Keratinocyte (primary cell): Measurements from ENCODE around the gene CCNYL1. TPM values are rescaled to one million over a fixed set of nuclear protein-coding genes. Genes with fewer than 3 reads are reported as not detected.

Source experiments
- DNase-seq: peaks from one replicate; pipeline ENCODE4 v3.0.0-alpha.2; 2011; ENCODE audit warnings: low read depth, missing footprints, low spot score
- FAIRE-seq: peaks from 2 replicates; lab custom pipeline; 2011; peaks lifted over from hg19 to GRCh38; lab: Jason Lieb, UNC
- H2AFZ ChIP-seq: 2 replicates; pipeline ENCODE4 v1.6.0; 2012; ENCODE audit warnings: low read length, control low read depth, inconsistent platforms; ENCODE audit not compliant: control insufficient read depth
- H3K27ac ChIP-seq: 2 replicates; pipeline ENCODE4 v1.5.1; 2011; ENCODE audit warnings: low read length; ENCODE audit not compliant: control insufficient read depth, insufficient read depth
- H3K27me3 ChIP-seq: 3 replicates; pipeline ENCODE4 v1.6.0; 2011; ENCODE audit warnings: low read length; ENCODE audit not compliant: control insufficient read depth, insufficient read depth; ENCODE audit errors: extremely low read depth
- H3K36me3 ChIP-seq, 2 experiments: 2 replicates in 1 of 2; 3 replicates in 1 of 2; pipeline ENCODE4 v1.5.1; 2011; ENCODE audit warnings: low read length in 2 of 2, mild to moderate bottlenecking in 1 of 2; ENCODE audit not compliant: control insufficient read depth in 2 of 2, insufficient read depth in 2 of 2; ENCODE audit errors: extremely low read depth in 1 of 2
- H3K4me1 ChIP-seq: 3 replicates; pipeline ENCODE4 v1.5.1; 2011; ENCODE audit warnings: low read length; ENCODE audit not compliant: control insufficient read depth, insufficient read depth; ENCODE audit errors: extremely low read depth
- H3K4me2 ChIP-seq: 3 replicates; pipeline ENCODE4 v1.6.0; 2011; ENCODE audit warnings: low read depth, low read length; ENCODE audit not compliant: control insufficient read depth, insufficient read depth; ENCODE audit errors: extremely low read depth
- H3K4me3 ChIP-seq, 3 experiments: fragments of 200-600 bp in 1 of 3; sonication (generic) in 1 of 3; 2 replicates in 2 of 3; 3 replicates in 1 of 3; pipeline ENCODE4 v1.5.1; 2011 to 2016; ENCODE audit warnings: low read length in 3 of 3, mild to moderate bottlenecking in 3 of 3, control low read depth in 2 of 3, inconsistent platforms in 1 of 3, low read depth in 1 of 3, mixed read lengths in 1 of 3, mixed run types in 1 of 3, moderate library complexity in 1 of 3; ENCODE audit not compliant: control insufficient read depth in 2 of 3, insufficient read depth in 2 of 3; ENCODE audit errors: extremely low read depth in 1 of 3
- H3K79me2 ChIP-seq: 2 replicates; pipeline ENCODE4 v1.6.0; 2012; ENCODE audit warnings: low read length; ENCODE audit not compliant: control insufficient read depth, insufficient read depth
- H3K9ac ChIP-seq: 3 replicates; pipeline ENCODE4 v1.6.0; 2011; ENCODE audit warnings: low read length; ENCODE audit not compliant: control insufficient read depth, insufficient read depth; ENCODE audit errors: extremely low read depth
- H3K9me1 ChIP-seq: 3 replicates; pipeline ENCODE4 v1.6.0; 2011; ENCODE audit warnings: low read length; ENCODE audit not compliant: control insufficient read depth, insufficient read depth; ENCODE audit errors: extremely low read depth
- H3K9me3 ChIP-seq: 2 replicates; pipeline ENCODE4 v1.5.1; 2012; ENCODE audit warnings: low read depth, low read length; ENCODE audit not compliant: control insufficient read depth
- H4K20me1 ChIP-seq: 3 replicates; pipeline ENCODE4 v1.6.0; 2011; ENCODE audit warnings: low read length; ENCODE audit not compliant: control insufficient read depth, insufficient read depth; ENCODE audit errors: extremely low read depth
- CTCF ChIP-seq, 3 experiments: IDR thresholded peaks in 1 of 3; conservative IDR thresholded peaks in 1 of 3; optimal IDR thresholded peaks in 1 of 3; 2 replicates in 2 of 3; 3 replicates in 1 of 3; pipeline versions ENCODE3 to v1.5.1; 2011; ENCODE audit warnings: low read length in 3 of 3, mild to moderate bottlenecking in 3 of 3, moderate library complexity in 2 of 3, control low read depth in 1 of 3, inconsistent platforms in 1 of 3; ENCODE audit not compliant: insufficient read depth in 2 of 3; ENCODE audit errors: extremely low read depth in 1 of 3
- EZH2 ChIP-seq: IDR thresholded peaks from one replicate; pipeline ENCODE4 v1.6.1; 2012; ENCODE audit warnings: inconsistent platforms, mild to moderate bottlenecking, low read length, moderate library complexity
- dilution Hi-C: fragments of 300-500 bp; cut with MboI; formaldehyde crosslinking; loops from one replicate; pipeline ENCODE4 v1.7.0; 2020; ENCODE audit warnings: low sequenced_read_pairs; ENCODE audit not compliant: extremely low pct_ligation_motif_present
- polyA plus RNA-seq, 5 experiments: library from polyadenylated mRNA; depleted of rRNA in 3 of 5; stranded (reverse) in 3 of 5; stranded (forward) in 1 of 5; unstranded in 1 of 5; fragments of >200 nt; gene quantifications; 1 replicate in 1 of 5; 2 replicates in 3 of 5; 3 replicates in 1 of 5; pipeline versions ENCODE4 v1.2.1 to v1.2.3, GENCODE V29; 2011 to 2012; ENCODE audit warnings: missing spikeins in 2 of 5, low read depth in 1 of 5, low replicate concordance in 1 of 5

Gene CCNYL1
- polyA plus RNA-seq, 1 donor (not counting 4 experiments of a cell fraction or from before 2014, with no cell fraction given), result 29.9 TPM

GRCh38 chr2:207749873-207750272, 38.4 kb downstream of the CCNYL1 start:
- H3K36me3 ChIP-seq, result peaks cover 17 to 22% of the 10 kb centered on the region in 2 experiments
- H2AFZ ChIP-seq, result no peak overlapping the region
- no peaks in the 10 kb centered on the region for H3K9me3 ChIP-seq
- no peak overlapping the region for H3K4me3 ChIP-seq
- H3K27me3 ChIP-seq, result no peaks in the 10 kb centered on the region
- TF ChIP-seq CTCF (optimal IDR thresholded peaks at IDR 0.05 in 1 of 3, IDR thresholded peaks at IDR 0.05 in 1 of 3, conservative IDR thresholded peaks at IDR 0.05 in 1 of 3; ENCODE audit: extremely low read depth in 1 of 3, insufficient read depth in 2 of 3, low read length in 3 of 3), result no peak
- no peak for TF ChIP-seq EZH2
- no peak overlapping the region for H3K27ac ChIP-seq
- no peaks in the 10 kb centered on the region for H3K9me1 ChIP-seq
- H3K79me2 ChIP-seq, result no peaks in the 10 kb centered on the region
- H3K4me2 ChIP-seq, result no peak overlapping the region
- H4K20me1 ChIP-seq, result no peaks in the 10 kb centered on the region
- dilution Hi-C loops, result loop anchor here (25.0 kb wide), 1 partner anchor 312 kb away; no protein-coding TSS in a partner anchor
- no peaks in the 10 kb centered on the region for H3K4me1 ChIP-seq
- no peak for FAIRE-seq
- no peak overlapping the region for H3K9ac ChIP-seq
- DNase-seq, result no peak

GRCh38 chr2:207750345-207750744, 38.9 kb downstream of the CCNYL1 start:
- Histone ChIP-seq H2AFZ (no peak overlapping the region), H3K9me1 (no peaks in the 10 kb centered on the region), H3K4me2 (no peak overlapping the region), H3K9ac (no peak overlapping the region), H3K4me1 (no peaks in the 10 kb centered on the region), H3K27me3 (no peaks in the 10 kb centered on the region), H3K36me3 (peaks cover 16 to 22% of the 10 kb centered on the region in 2 experiments), H3K9me3 (no peaks in the 10 kb centered on the region), H3K4me3 (no peak overlapping the region), H3K79me2 (no peaks in the 10 kb centered on the region), H4K20me1 (no peaks in the 10 kb centered on the region), H3K27ac (no peak overlapping the region)
- FAIRE-seq (no peak), DNase-seq (no peak)
- dilution Hi-C loops, result loop anchor here (25.0 kb wide), 1 partner anchor 312 kb away; no protein-coding TSS in a partner anchor
- TF ChIP-seq EZH2 (no peak), CTCF (optimal IDR thresholded peaks at IDR 0.05 in 1 of 3, IDR thresholded peaks at IDR 0.05 in 1 of 3, conservative IDR thresholded peaks at IDR 0.05 in 1 of 3; ENCODE audit: extremely low read depth in 1 of 3, insufficient read depth in 2 of 3, low read length in 3 of 3) (no peak)
